Myocyte (in vitro differentiated cells): ENCODE results near the gene CFAP92. TPM values are rescaled to one million over a fixed set of nuclear protein-coding genes. Genes with fewer than 3 reads are reported as not detected.

Experiments
- DNase-seq: peaks from one replicate; pipeline ENCODE4 v3.0.0-alpha.2; 2012; ENCODE audit warnings: low read depth
- total RNA-seq: library from RNA; depleted of rRNA; stranded (reverse); fragments of >200 nt; gene quantifications from 2 replicates; pipeline ENCODE4 v1.2.3, GENCODE V29; 2014

Gene CFAP92
- total RNA-seq, 1 donor from 2014 or later: 0.08 TPM

- DNase-seq: peak; percentile 79
Observed at GRCh38 chr3:129026728-129027543, 33.1 kb upstream of the CFAP92 start.

GRCh38 chr3:129025691-129026435 lies 32.0 kb upstream of the CFAP92 start:
- peak; percentile 92 for DNase-seq

DNA sequence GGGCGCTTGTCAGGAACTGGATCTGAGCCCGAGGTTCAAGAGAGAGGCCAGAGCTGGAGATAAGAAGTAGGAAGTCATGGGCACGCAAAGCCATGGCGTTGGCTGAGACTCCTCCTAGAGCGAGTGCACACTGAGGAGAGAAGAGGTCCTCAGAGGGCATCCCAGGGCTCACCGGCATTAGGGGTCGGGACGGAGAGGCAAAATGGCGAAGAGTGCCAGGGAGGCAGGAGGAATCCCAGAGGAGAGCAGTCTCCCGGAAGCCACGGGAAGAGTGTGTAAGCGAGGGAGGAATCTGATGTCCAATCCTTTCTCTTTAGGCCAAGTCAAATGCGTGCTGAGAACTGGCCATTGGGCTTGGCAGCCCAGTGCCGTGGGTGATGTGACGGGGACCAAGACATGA lies 31.2 kb upstream of the CFAP92 start:
- no peak for DNase-seq

DNA sequence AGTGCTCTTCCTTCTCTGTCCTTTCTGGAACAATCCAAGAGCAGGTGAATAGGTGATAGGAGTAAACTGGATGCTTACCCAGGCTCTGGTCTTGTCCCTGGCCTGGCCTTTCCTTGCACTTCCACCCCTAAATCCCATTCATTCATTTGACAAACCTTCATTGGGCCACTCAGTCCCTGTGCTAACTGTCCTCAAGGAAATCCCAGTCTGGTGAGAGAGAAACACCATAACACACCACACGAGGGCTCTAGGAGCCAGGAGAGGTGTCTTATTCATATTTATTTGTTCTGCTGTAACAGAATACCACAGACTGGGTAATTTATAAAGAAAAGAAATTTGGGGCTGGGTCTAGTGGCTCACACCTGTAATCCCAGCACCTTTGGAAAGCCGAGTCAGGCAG lies 30.0 kb upstream of the CFAP92 start:
- DNase-seq: peak; percentile 54

DNA sequence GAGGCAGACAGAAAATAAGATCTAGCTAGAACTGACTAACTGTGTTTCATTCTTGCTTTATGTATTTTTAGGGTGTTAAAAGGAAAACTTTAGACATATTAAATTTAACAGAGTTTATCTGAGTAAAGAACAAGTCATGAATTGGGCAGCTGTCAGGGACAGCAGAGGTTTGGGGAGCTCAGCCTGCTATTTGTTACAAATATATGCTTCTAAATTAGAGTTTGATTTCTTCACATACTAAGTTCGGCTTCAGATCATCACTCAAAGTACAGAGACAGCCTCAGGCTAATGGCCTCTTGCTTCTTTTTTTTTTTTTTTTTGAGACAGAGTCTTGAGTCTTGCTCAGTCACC lies 29.1 kb upstream of the CFAP92 start:
- no peak for DNase-seq

DNA sequence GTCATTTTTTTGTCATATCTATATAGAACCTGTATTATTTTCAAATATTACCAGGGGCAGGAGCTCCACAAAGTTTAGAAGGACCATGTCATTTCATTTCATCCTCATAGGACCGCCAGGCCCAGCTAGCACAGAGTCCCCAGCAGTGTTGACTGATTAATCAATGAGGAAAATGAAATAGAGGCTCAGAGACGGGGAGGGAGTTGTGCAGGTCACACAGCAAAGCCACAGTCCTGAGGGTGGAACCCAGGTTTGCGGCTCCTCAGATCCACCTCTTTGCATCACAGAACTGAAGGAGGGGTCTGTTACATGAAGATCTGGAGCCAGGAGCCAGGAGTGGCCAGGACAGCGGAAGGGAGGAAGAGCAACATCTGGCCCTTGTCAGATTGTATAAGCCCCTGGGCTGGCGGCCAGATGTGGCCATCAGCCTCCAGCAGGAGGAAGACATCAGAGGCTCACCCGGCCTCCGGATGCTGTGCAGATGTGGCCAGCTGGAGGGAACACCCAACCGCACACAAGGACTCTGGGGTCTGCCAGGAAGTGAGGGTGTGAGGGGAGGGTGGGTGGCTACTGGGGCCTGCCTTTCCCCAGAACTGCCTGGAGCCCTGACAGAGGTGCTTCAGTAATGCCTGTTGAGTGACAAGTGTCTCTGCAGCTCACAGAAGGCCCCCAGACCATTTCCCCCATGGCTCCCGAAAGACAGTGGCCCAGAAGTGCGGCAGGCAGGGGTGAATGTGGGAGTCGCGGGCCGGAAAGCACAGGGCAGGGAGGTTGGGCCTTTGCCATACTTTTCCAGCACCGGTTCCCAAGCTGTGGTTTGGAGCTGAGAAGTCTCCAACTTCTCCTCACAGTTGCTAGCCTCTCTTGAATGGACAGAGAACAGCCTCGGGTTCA lies 28.5 kb upstream of the CFAP92 start:
- peak; percentile 62 for DNase-seq

GRCh38 chr3:129021140-129021551 lies 27.3 kb upstream of the CFAP92 start:
- no peak for DNase-seq

DNA sequence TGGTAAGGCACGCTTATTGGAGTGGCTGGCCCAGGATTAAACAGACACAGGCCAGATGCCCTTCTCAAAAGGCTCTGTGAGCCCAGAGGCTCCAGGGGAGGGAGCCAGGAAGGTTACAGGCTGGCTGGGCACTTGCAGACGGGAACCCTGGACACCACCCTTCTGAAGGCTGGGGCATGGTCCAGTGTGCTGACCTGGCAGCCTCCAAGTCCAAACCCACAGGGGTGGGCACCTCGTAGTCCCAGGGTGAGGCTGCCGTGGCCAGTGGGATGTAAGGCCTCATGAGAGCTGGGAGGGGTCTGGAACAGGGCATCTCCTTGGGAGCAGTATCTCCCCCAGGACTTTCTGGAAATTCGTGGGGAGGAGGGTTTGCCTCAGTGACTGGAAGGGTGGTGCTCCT lies 26.8 kb upstream of the CFAP92 start:
- no peak for DNase-seq

GRCh38 chr3:129019266-129019665 lies 25.4 kb upstream of the CFAP92 start:
- no peak for DNase-seq

DNA sequence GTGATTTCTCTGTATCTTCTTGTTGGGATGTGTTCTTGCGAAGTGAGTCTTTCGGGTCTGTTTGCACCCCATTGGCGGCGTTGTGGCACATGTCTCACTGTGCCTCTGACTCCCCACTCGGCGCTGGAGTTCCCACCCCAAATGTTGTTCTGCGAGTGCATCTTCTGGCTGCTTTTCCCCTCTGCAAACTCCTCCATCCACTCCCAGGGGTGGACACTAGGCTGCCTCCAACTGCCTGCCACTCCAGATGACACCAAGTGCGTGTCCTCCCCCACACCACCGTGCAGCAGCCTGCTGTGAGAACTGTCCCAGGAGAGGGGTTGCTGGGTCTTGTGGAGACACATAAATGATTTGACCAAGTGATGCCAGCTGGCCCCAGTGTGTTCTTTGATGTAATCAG lies 24.9 kb upstream of the CFAP92 start:
- peak; percentile 52 for DNase-seq

DNA sequence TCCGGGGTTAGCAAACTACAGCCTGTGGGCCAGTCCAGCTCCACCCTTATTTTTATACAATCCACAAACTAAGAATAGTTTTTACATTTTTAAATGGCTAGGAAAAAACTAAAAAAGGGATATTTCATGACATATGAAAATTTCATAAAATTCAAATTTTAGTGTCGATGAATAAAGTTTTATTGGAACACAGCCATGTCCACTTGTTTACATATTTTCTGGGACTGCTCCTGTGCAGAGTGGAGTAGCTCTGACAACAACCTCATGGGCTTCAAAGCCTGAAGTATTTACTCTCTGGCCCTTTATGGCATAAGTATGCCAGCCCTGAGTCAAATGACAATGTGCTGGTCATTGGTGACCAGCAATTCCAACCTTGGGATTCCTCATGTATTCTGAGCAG lies 24.4 kb upstream of the CFAP92 start:
- peak; percentile 63 for DNase-seq

GRCh38 chr3:129017484-129017899 lies 23.6 kb upstream of the CFAP92 start:
- peak; percentile 63 for DNase-seq

DNA sequence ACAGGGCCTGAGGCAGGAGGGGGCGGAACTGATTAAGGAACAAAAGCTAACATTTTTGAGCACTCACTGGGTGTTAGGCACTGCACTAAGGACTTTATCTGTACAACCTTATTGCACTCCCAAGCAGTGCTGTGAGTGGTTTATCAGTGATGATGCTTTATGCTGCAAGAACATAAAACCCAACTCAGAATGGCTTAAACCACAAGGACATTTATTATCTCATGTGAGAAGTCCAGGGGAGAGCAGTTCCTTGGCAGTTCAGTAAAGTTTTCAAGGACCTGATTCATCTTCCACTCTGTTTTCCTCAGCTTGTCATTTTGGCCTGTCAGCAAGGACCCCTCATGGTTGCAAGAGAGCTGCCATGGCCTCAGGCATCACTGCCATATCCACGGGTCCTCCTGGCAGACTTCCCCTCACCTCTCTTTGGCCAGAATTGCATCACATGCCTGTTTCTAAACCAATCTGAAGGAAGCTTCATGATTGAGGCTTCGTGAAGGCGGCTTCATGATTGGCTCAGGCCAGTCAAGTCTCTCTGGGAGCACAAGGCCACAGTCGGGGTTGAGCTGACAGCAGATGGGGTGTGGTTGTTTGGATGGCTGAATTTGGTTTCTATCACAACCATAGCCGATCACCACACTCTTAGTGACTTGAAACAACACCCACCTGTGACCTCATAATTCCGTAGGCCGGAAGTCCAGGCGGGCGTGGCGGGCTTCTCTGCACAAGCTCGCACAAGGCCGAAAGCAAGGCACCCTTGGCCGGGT lies 23.0 kb upstream of the CFAP92 start:
- DNase-seq: peak; percentile 61

GRCh38 chr3:129016356-129016719 lies 22.5 kb upstream of the CFAP92 start:
- peak; percentile 91 for DNase-seq

- no peak for DNase-seq
Observed at GRCh38 chr3:129015388-129016105, 21.7 kb upstream of the CFAP92 start.

DNA sequence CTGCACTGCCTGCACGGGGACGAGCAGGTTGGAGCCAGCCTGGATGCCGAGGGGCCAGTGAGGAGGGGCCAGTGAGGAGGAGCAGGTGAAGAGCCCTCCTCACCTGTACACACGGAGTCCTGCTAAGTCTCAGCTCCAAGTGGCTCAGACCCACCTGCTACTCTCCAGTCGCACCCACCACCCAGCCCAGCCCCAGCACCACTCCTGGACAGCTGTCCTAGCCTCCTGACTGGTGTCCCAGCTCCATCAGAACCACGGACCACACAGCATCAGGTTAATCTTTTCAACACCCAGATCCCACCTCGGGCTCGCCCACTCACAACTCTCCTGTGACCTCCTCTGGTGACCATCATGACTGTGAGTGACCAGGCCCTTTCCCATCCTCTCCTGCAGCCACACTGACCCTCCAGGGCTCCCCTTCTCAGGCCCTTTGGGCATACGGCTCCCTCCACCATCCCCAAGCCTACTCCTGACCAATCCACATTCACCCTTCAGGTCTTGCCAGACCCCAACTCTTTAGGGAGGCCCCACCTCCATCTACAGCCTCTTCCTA lies 21.0 kb upstream of the CFAP92 start:
- DNase-seq: peak; percentile 54

DNA sequence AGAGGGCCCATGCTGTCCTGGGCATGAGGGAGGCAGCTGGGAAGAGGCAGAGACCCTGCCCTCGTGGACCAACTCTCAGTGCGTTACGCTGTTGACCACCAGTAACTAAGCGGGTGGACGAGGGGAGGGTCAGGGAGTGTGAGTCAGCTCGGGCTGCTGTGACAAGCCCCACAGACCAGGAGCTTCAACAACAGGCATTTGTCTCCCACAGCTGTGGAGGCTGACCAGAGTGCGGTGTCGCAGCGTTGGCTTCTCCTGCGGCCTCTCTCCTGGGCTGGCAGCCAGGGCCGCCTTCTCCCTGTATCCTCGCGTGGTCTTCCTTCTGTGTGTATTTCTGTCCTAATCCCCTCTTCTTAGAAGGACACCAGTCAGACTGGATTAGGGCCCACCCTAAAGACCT lies 20.3 kb upstream of the CFAP92 start:
- peak; percentile 83 for DNase-seq

DNA sequence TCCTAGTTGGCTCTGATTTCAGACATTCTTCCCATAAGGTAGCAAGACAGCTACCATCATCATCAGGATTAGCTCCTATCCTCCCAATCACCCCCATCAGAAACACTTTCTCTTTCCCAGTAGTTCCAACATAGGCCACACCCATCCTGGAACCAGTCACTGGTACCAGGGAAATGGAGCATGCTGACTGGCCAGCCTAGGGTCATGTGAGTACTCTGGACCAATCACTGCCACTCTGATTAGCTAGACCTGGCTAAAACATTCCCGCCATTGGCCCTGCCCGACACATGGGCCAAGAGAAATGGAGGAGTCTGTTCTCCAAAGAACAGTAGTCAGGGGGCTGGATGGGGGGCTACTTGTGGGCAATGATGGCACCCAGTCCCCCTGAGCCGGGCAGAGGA lies 19.6 kb upstream of the CFAP92 start:
- no peak for DNase-seq

DNA sequence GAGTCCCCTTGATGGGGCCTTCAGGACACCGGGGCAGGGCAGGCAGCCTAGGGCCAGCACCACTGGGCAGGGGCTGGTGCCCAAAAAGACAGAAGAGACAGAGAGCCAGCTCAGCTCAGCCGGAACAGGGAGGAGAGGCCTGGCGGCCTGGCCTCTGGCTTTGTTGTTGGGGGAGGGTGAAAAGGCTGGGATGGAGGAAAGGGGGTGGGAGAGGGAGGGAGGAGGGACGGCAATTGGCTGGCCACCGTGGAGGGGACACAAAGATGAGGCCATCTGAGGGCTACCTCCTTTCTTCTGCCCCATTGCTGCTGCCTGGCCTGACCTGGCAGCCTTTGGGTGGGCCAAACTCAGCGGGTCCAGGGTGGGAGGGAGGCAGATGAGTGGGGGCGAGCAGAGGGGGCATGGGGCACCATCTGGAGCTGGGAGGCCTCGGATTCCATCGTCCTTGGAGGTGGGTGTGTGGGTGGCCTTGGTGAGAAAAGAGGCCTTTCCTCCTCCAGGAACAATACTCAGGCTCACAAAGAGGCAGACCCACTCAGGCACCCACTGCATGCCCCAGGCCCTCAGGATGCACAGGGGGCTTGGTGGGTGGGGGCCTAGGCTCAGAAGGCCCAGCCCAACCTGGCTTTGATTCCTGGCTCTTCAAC lies 16.6 kb upstream of the CFAP92 start:
- no peak for DNase-seq
